Lower leg skin (tissue), 4 donors: ENCODE measurements around the gene MEGF6. TPM values are rescaled to one million over a fixed set of nuclear protein-coding genes. Genes with fewer than 3 reads are reported as not detected.

ENCODE experiments used
- DNase-seq, 2 donors: peaks; one replicate each; pipeline ENCODE4 v3.0.0-alpha.2; 2019; ENCODE audit warnings: low spot score in 2 of 2
- H3K4me3 ChIP-seq: fragments of 200-600 bp; sonication (generic); 2 replicates; pipeline ENCODE4 v1.5.1; 2017; ENCODE audit warnings: mild to moderate bottlenecking, low read depth; ENCODE audit not compliant: poor library complexity, severe bottlenecking
- CTCF ChIP-seq, 3 donors: fragments of 450-650 bp; IDR thresholded peaks; one replicate each; pipeline ENCODE4 v1.5.1; 2016; ENCODE audit warnings: antibody characterized with exemption in 3 of 3, mild to moderate bottlenecking in 3 of 3, moderate library complexity in 2 of 3
- POLR2A ChIP-seq, 2 donors: fragments of 450-650 bp; IDR thresholded peaks; one replicate each; pipeline ENCODE4 v1.6.1; 2016 to 2017; ENCODE audit warnings: antibody characterized with exemption in 2 of 2, mild to moderate bottlenecking in 1 of 2, moderate library complexity in 1 of 2
- WGBS, 2 donors: methylation state at CpG; one replicate each; pipeline ENCODE4 v1.1.5; 2018; 5-methylcytosine and 5-hydroxymethylcytosine counted together
- intact Hi-C: fragments of 100-400 bp; cut with DNase I; formaldehyde crosslinking; loops from one replicate; pipeline ENCODE4 v1.15.0; 2023; ENCODE audit warnings: low total_unique reads
- total RNA-seq, 4 donors: library from RNA; depleted of rRNA; stranded (reverse); fragments of >200 nt; gene quantifications; one replicate each; pipeline ENCODE4 v1.1.0, GENCODE V29; 2016

The MEGF6 gene
- total RNA-seq, 4 donors from 2014 or later = 81.1 to 147 (median 86.1) TPM

GRCh38 chr1:3508757-3509415, 102.4 kb downstream of the MEGF6 start:
- WGBS, 2 donors = 92 to 95% methylated on average over 22 to 30 of the region's 33 CpGs
- intact Hi-C loops = no loop called here
- TF ChIP-seq POLR2A (IDR thresholded peaks at IDR 0.05) = no peak
- TF ChIP-seq CTCF (IDR thresholded peaks at IDR 0.05) = no peak
- no peak for DNase-seq
- no peak overlapping the region for H3K4me3 ChIP-seq

GRCh38 chr1:3507636-3508275, 103.6 kb downstream of the MEGF6 start:
- no peak overlapping the region for H3K4me3 ChIP-seq
- DNase-seq = no peak
- intact Hi-C loops = no loop called here
- WGBS, 2 donors = 94 to 95% methylated on average over 11 of the region's 11 CpGs
- TF ChIP-seq CTCF (IDR thresholded peaks at IDR 0.05) (no peak), POLR2A (IDR thresholded peaks at IDR 0.05) (no peak)

GRCh38 chr1:3506943-3507342, 104.4 kb downstream of the MEGF6 start:
- H3K4me3 ChIP-seq = no peak overlapping the region
- WGBS, 2 donors = 92 to 94% methylated on average over 7 of the region's 7 CpGs
- intact Hi-C loops = no loop called here
- DNase-seq = no peak
- no peak for TF ChIP-seq CTCF (IDR thresholded peaks at IDR 0.05)
- TF ChIP-seq POLR2A (IDR thresholded peaks at IDR 0.05) = no peak

GRCh38 chr1:3506041-3506440, 105.3 kb downstream of the MEGF6 start:
- TF ChIP-seq POLR2A (IDR thresholded peaks at IDR 0.05) = no peak
- TF ChIP-seq CTCF (IDR thresholded peaks at IDR 0.05) = no peak
- DNase-seq = no peak
- H3K4me3 ChIP-seq = no peak overlapping the region
- 90 to 91% methylated on average over 5 to 15 of the region's 15 CpGs for WGBS, 2 donors
- intact Hi-C loops = no loop called here

GRCh38 chr1:3505161-3505560, 106.1 kb downstream of the MEGF6 start:
- 70 to 71% methylated on average over 16 to 17 of the region's 20 CpGs for WGBS, 2 donors
- intact Hi-C loops = no loop called here
- DNase-seq = no peak
- no peak overlapping the region for H3K4me3 ChIP-seq
- no peak for TF ChIP-seq CTCF (IDR thresholded peaks at IDR 0.05)
- no peak for TF ChIP-seq POLR2A (IDR thresholded peaks at IDR 0.05)

GRCh38 chr1:3504822-3505153, 106.5 kb downstream of the MEGF6 start:
- no peak for DNase-seq
- H3K4me3 ChIP-seq = no peak overlapping the region
- intact Hi-C loops = no loop called here
- 44 to 74% methylated on average over 5 to 6 of the region's 7 CpGs for WGBS, 2 donors
- TF ChIP-seq POLR2A (IDR thresholded peaks at IDR 0.05) (no peak), CTCF (IDR thresholded peaks at IDR 0.05) (no peak)
